ENCODE measurements around the gene CRYZL1.

The CRYZL1 gene

GRCh38 chr21:33561373-33561772 lies 80.2 kb downstream of the CRYZL1 start:
- DNase-seq (ENCODE audit: low read depth, low spot score), result no peak

GRCh38 chr21:33560965-33561364 lies 80.6 kb downstream of the CRYZL1 start:
- DNase-seq (ENCODE audit: low read depth, low spot score), result no peak

GRCh38 chr21:33559813-33560212 lies 81.7 kb downstream of the CRYZL1 start:
- no peak for DNase-seq (ENCODE audit: low read depth, low spot score)

GRCh38 chr21:33558777-33559421 lies 82.6 kb downstream of the CRYZL1 start:
- DNase-seq (ENCODE audit: low read depth, low spot score), result no peak

- DNase-seq (ENCODE audit: low read depth, low spot score), result no peak
Measured at GRCh38 chr21:33557447-33557846, 84.1 kb downstream of the CRYZL1 start.

- DNase-seq (ENCODE audit: low read depth, low spot score), result no peak
Measured at GRCh38 chr21:33554982-33555344, 86.6 kb downstream of the CRYZL1 start.

- no peak for DNase-seq (ENCODE audit: low read depth, low spot score)
Measured at GRCh38 chr21:33554236-33554981, 87.1 kb downstream of the CRYZL1 start.

GRCh38 chr21:33552999-33553598 lies 88.4 kb downstream of the CRYZL1 start:
- no peak for DNase-seq (ENCODE audit: low read depth, low spot score)

GRCh38 chr21:33552093-33552998 lies 89.2 kb downstream of the CRYZL1 start:
- DNase-seq (ENCODE audit: low read depth, low spot score), result no peak

GRCh38 chr21:33551664-33552063 lies 89.9 kb downstream of the CRYZL1 start:
- DNase-seq (ENCODE audit: low read depth, low spot score), result no peak

- DNase-seq (ENCODE audit: low read depth, low spot score), result no peak
Measured at GRCh38 chr21:33550772-33551660, 90.5 kb downstream of the CRYZL1 start.

GRCh38 chr21:33549848-33550771 lies 91.4 kb downstream of the CRYZL1 start:
- DNase-seq (ENCODE audit: low read depth, low spot score), result no peak

- DNase-seq (ENCODE audit: low read depth, low spot score), result no peak
Measured at GRCh38 chr21:33546086-33546485, 95.5 kb downstream of the CRYZL1 start.

- DNase-seq (ENCODE audit: low read depth, low spot score), result no peak
Measured at GRCh38 chr21:33544451-33545195, 96.9 kb downstream of the CRYZL1 start.

- peak; percentile 10 for DNase-seq (ENCODE audit: low read depth, low spot score)
Measured at GRCh38 chr21:33543505-33544129, 97.9 kb downstream of the CRYZL1 start.

- DNase-seq (ENCODE audit: low read depth, low spot score), result peak; percentile 98
Measured at GRCh38 chr21:33542640-33543504, 98.7 kb downstream of the CRYZL1 start, which contains the start of gene SON. SON (plus strand) TSS chr21:33543038; CDS start chr21:33543093, 55 bp downstream.
